ENCODE measurements around the gene LRRC8C. TPM values are rescaled to one million over a fixed set of nuclear protein-coding genes. Genes with fewer than 3 reads are reported as not detected.
"Not testable (repeated sequence)": the region's sequence is repeated elsewhere in the genome, so short reads cannot be mapped to it uniquely, and the experiment has no call there.

The LRRC8C gene
- total RNA-seq, 3 donors from 2014 or later: 1.5 to 5.0 (median 3.0) TPM

DNA sequence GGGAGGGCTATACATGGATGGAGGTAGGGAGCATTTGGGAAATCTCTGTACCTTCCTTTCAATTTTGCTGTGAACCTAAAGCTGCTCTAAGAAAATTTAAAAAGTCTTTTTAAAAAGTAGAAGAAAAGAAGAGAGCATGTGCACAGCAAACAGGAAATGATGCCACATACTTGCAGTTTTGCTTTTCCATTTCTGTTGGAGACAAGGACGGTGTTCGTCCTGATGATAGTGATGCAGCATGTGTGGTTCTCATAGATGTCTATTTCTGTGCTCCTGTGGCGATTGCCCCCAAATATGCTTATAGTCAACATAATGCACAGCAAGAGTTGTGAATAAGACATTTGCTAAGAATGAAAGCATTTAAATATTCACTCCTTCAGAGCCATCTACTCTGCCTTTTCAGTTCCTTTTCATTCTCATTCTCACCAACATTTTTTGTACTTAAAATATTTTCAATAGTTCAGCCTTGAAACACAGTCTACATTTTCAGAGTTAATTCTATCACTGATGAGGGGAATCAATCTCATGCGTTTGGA, 66.6 kb downstream of the LRRC8C start:
- no peaks in the 10 kb centered on the region for H3K9me3 ChIP-seq
- H3K36me3 ChIP-seq (ENCODE audit: low read depth): no peaks in the 10 kb centered on the region
- TF ChIP-seq, protein P1, sequence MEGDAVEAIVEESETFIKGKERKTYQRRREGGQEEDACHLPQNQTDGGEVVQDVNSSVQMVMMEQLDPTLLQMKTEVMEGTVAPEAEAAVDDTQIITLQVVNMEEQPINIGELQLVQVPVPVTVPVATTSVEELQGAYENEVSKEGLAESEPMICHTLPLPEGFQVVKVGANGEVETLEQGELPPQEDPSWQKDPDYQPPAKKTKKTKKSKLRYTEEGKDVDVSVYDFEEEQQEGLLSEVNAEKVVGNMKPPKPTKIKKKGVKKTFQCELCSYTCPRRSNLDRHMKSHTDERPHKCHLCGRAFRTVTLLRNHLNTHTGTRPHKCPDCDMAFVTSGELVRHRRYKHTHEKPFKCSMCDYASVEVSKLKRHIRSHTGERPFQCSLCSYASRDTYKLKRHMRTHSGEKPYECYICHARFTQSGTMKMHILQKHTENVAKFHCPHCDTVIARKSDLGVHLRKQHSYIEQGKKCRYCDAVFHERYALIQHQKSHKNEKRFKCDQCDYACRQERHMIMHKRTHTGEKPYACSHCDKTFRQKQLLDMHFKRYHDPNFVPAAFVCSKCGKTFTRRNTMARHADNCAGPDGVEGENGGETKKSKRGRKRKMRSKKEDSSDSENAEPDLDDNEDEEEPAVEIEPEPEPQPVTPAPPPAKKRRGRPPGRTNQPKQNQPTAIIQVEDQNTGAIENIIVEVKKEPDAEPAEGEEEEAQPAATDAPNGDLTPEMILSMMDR (IDR thresholded peaks at IDR 0.05): no peak
- intact Hi-C loops (cut with DNase I, micrococcal nuclease): no loop called here
- ATAC-seq: no peak
- H3K4me3 ChIP-seq: no peak overlapping the region
- no peak for DNase-seq
- peaks cover 5% of the 10 kb centered on the region for H3K4me1 ChIP-seq (ENCODE audit: low read depth)

- intact Hi-C loops (cut with DNase I, micrococcal nuclease): no loop called here
- Histone ChIP-seq H3K36me3 (ENCODE audit: low read depth) (no peaks in the 10 kb centered on the region), H3K9me3 (no peaks in the 10 kb centered on the region), H3K4me3 (no peak overlapping the region), H3K4me1 (ENCODE audit: low read depth) (peaks cover 5% of the 10 kb centered on the region)
- TF ChIP-seq, protein P1 (IDR thresholded peaks at IDR 0.05): no peak
- DNase-seq (no peak), ATAC-seq (no peak)
Observed at GRCh38 chr1:89701746-89702241, 68.9 kb downstream of the LRRC8C start.

DNA sequence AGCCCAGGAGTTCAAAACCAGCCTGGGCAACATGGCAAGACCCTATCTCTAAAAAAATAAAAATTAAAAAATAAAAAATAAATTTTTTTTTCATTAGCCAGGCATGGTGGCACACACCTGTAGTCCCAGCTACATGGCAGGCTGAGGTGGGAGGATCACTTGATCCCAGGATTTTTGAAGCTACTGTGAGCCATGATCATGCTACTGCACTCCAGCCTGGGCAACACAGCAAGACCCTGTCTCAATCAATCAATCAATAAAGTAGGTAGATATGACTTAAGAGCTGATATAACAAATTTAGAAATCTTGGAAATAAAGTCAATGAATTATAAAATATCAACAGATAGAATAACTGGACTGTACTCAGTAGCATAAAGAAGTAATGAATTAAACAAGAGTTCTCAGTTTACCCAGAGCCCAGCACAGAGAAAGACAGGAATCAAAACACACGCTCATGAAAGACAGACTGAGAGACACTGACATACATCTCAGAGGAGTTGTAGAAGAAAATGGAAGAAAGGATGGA, 69.7 kb downstream of the LRRC8C start:
- Histone ChIP-seq H3K4me3 (no peak overlapping the region), H3K4me1 (ENCODE audit: low read depth) (peaks cover 5% of the 10 kb centered on the region), H3K9me3 (no peaks in the 10 kb centered on the region), H3K36me3 (ENCODE audit: low read depth) (no peaks in the 10 kb centered on the region)
- DNase-seq (no peak), ATAC-seq (no peak)
- intact Hi-C loops (cut with DNase I, micrococcal nuclease): no loop called here
- TF ChIP-seq, protein P1 (IDR thresholded peaks at IDR 0.05): no peak

GRCh38 chr1:89703469-89703868, 70.5 kb downstream of the LRRC8C start:
- DNase-seq (no peak), ATAC-seq (no peak)
- intact Hi-C loops (cut with DNase I, micrococcal nuclease): no loop called here
- Histone ChIP-seq H3K36me3 (ENCODE audit: low read depth) (no peaks in the 10 kb centered on the region), H3K4me1 (ENCODE audit: low read depth) (peaks cover 2% of the 10 kb centered on the region), H3K4me3 (no peak overlapping the region), H3K9me3 (no peaks in the 10 kb centered on the region)
- TF ChIP-seq, protein P1 (IDR thresholded peaks at IDR 0.05): no peak

DNA sequence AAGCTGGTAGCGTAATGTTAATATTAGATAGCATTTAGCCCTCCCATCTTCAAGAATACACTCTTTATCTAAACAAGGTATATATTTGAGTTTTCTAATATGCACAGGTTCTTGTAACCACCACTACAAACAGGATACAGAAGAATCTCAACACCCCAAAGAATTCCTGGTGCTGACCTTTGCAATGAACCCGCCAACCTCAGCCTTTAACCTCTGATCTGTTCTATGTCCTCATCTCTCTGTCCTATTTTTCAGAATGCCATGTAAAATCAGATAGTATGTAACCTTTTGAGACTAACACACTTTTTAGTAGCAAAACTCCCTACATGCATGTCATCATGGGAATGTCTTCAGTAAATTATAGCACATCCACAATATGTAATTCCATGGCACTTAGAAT, 71.1 kb downstream of the LRRC8C start:
- no peak overlapping the region for H3K4me3 ChIP-seq
- TF ChIP-seq, protein P1 (IDR thresholded peaks at IDR 0.05): no peak
- no peak for DNase-seq
- intact Hi-C loops (cut with DNase I, micrococcal nuclease): no loop called here
- H3K4me1 ChIP-seq (ENCODE audit: low read depth): no peaks in the 10 kb centered on the region
- no peaks in the 10 kb centered on the region for H3K36me3 ChIP-seq (ENCODE audit: low read depth)
- ATAC-seq: no peak
- no peaks in the 10 kb centered on the region for H3K9me3 ChIP-seq

- H3K4me3 ChIP-seq; ATAC-seq; H3K36me3 ChIP-seq (ENCODE audit: low read depth); H3K4me1 ChIP-seq (ENCODE audit: low read depth); DNase-seq; intact Hi-C loops (cut with DNase I, micrococcal nuclease); H3K9me3 ChIP-seq: not testable (repeated sequence)
Observed at GRCh38 chr1:89704885-89705284, 72.0 kb downstream of the LRRC8C start.
